GM21390 (cell line): ENCODE data around the gene C2orf15.
A peak's percentile ranks its signal among the peaks of the same experiment; 100 is the strongest.
"Not testable (repeated sequence)": the region's sequence is repeated elsewhere in the genome, so short reads cannot be mapped to it uniquely, and the experiment has no call there.

Source experiments
- ATAC-seq: cut with Tn5 transposase; IDR thresholded peaks from one replicate; pipeline ENCODE4 v1.9.1; 2021; ENCODE audit not compliant: unreplicated experiment

C2orf15 gene, protein sequence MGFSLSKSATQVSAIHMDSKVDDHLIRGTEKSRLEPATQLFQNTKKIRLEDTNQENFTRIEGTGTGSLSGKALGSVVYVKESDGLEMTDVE

DNA sequence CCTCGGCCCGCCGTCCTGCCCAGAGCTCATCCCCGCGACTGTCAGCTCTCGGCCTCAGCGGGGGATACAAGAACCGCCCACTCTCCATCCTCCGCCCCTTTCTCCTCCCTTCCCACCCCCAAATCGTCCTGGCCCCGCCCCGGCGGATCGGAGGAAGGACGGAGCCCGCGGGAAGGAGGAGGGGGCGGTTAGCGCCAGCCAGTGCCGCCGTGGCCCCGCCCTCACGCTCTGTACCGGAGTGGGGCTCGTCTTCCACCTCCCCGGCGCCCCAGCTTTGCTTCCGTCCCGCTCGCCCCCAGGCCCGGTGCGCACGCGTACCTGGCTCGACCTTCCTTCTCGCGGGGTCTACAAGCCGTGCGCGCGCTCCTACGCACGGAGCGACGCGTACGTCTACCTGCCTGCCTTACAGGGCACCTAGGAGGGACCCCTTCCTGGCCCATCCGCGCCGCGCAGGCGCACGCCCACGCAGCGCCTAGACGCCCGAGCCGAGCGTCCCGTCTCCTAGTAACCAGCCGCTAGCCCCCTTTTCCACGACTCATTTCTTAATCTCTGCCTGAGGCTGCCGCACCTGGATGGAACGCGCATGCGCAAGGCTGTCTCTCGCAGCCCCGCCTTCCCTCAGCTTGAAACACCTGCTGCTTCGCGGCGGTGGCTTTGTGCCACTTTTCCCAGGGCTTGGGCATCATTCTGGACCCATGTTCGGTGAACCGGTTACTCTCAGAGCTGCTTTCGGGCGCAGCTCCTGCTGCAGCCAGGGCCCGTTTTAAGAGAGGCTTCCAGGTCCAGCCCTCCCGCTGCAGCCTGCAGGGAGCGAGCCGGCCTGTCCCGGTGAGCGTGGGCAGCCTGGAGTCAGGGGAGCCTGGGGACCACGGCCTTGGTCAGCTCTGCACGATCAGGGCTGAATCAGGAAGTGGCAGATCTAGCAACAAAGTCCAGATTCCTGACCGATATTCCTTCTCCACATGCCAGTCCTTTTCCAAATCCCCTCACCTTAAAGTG, at the start of gene C2orf15:
Gene C2orf15 (plus strand): TSS at position 598 of the 999 bp plus-strand sequence. CDS start 8,852 bp downstream, outside the sequence.
- ATAC-seq = peak; percentile 85

DNA sequence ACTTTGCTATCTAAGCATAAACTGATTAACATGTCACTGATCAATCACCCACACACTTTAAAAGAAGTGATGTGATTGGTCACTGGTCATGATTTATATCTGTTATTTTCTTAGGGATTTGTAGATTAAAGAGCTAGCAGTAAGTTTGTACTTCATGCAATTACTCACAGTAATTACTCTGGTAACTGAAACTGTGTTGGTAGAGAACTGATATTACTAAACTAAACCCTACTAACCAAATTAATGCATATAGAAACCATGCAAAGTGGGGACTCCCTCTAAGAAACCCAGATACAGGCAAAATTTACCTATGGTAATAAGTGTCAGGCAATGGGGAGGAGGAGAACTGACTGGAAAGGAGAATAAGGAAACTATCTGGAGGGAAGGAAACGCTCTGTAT, 44.8 kb upstream of the C2orf15 start:
- ATAC-seq = no peak

DNA sequence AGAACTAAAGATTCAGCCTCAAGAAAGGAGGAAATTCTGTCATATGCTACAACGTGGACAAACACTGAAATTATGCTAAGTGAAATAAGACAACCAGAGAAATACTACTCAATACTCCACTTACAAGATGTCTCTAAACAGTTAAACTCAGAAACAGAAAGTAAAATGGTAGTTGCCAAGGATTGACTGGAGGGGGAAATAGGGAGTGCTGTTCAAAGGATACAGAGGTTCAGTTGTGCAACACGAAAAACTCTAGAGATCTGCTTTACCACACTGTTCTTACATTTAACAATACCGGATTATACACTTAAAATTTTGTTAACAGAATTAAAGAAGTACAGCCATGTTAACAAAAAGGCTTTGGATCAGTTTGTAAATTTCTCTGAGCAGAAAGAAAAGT, 39.8 kb upstream of the C2orf15 start:
- no peak for ATAC-seq

DNA sequence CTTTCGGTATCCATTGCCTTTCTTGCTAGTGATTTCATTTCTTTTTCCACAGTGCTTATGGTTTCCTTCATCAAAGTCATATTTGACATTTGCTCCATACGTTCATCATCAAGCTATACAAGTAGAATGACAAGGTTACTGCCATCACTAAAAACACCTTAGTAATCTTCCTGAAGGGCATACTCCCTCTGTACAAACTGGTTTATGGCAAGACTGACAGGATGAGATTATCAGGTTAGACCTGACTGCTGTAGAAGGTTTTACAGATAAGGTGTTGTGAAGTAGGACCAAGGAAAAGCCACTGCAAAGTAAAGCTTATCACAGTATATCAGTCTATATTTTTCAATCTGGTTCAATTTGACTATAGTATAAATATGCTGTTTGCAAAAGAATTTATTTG, 37.5 kb upstream of the C2orf15 start:
- no peak for ATAC-seq

DNA sequence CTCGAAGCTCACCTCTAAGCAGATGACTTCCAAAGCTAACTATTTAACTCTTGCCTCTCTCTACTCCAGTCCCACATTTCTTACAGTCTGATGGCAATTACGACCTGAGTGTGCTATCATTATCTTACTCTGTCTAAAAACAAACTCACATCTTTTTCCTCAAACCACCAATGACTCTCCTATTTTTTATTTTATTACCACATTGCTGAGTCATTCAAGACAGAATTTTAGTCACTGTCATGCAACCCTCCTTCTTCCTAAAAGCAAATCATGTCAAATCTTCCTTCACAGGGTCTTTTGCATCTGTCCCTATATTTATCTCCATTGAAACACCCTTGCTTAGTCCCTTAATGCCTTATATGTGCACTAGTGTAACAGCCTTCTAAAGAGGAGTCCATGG, 34.6 kb upstream of the C2orf15 start:
- ATAC-seq = no peak

- no peak for ATAC-seq
These were observed 30.3 kb upstream of the C2orf15 start for GRCh38 chr2:99111236-99111635.

GRCh38 chr2:99111945-99112344, 29.6 kb upstream of the C2orf15 start:
- no peak for ATAC-seq

GRCh38 chr2:99112617-99113016, 28.9 kb upstream of the C2orf15 start:
- no peak for ATAC-seq

DNA sequence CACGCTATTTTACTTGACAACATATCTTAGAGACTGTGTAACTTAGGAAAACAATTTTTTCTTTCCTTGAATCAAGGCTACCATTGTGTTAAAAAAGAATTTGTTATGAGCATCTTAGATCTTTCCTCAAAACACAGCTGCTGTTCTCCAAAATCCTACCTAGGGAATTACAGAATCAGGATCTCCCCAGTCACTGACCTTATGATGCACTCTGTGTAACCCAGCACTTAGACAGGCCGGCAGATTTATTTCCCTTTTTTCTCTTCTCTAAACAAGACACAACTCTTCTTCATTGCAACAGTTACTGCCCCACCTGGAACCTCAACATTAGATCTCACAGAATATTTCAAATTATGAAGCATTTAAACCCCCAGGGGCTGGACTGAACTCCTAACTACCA, 13.5 kb upstream of the C2orf15 start:
- no peak for ATAC-seq

- not testable (repeated sequence) for ATAC-seq
These were observed 6.4 kb upstream of the C2orf15 start for GRCh38 chr2:99135044-99135556.

DNA sequence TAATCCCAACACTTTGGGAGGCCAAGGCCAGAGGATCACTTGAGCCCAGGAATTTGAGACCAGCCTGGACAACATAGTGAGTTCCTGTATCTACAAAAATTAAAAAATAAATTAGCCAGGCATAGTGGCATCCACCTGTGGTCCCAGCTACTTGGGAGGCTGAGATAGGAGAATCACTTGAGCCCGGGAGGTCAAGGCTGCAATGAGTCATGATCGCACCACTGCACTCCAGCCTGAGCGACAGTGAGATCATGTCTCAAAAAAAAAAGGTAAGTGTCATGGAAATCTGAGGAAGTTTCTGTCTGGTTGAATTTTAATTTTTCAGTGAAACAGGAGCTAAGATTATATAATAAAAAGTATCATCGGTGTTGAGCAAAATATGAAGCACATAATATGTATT, 2.5 kb upstream of the C2orf15 start:
- ATAC-seq = no peak

- ATAC-seq = no peak
These were observed 1.2 kb upstream of the C2orf15 start for GRCh38 chr2:99140056-99140859.

DNA sequence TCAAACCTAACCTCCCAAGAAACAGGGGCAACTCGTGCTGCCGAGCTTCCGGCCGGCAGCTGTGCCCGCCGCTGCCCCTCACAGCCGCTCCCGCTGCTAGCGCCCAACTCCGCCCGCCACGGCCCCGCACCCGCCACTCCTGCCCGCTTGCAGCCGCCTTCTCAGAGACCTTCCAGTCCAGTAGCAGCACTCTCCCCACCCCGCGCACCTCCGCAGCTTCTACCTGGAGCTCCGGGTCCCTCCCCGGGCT, 722 bp upstream of the C2orf15 start:
- peak; percentile 24 for ATAC-seq

GRCh38 chr2:99150706-99151105, 9.2 kb downstream of the C2orf15 start:
- ATAC-seq = no peak

DNA sequence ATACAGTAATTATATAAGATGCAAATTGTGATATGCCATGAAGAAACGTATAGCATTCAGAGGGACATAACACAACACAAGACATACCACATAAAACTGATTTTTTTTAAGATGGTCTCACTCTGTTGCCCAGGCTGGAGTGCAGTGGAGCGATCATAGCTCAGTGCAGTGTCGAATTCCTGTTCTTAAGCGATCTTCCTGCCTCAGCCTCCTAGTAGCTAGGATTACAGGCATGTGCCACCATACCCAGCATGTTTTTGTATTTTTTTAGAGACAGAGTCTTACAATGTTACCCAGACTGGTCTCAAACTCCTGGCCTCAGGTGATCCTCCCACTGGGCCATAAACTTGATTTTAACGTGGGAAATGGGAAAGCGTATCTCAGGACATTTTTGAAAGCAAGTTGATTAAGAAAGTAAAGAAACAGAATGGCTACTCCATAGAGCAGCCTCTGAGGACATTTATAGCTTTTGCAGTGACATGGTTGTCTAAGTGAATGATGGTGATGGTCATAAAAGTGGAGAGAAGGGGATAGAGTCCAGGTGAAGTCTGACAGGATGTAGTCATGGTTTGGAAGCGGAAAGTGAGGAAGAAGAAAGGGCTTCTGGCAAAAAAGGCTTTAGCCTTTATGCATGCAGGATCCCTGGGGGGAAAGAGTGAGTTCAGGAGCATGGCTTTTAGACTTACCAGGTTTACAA, 10.8 kb downstream of the C2orf15 start:
- no peak for ATAC-seq

GRCh38 chr2:99153921-99154604, 12.6 kb downstream of the C2orf15 start:
- no peak for ATAC-seq

DNA sequence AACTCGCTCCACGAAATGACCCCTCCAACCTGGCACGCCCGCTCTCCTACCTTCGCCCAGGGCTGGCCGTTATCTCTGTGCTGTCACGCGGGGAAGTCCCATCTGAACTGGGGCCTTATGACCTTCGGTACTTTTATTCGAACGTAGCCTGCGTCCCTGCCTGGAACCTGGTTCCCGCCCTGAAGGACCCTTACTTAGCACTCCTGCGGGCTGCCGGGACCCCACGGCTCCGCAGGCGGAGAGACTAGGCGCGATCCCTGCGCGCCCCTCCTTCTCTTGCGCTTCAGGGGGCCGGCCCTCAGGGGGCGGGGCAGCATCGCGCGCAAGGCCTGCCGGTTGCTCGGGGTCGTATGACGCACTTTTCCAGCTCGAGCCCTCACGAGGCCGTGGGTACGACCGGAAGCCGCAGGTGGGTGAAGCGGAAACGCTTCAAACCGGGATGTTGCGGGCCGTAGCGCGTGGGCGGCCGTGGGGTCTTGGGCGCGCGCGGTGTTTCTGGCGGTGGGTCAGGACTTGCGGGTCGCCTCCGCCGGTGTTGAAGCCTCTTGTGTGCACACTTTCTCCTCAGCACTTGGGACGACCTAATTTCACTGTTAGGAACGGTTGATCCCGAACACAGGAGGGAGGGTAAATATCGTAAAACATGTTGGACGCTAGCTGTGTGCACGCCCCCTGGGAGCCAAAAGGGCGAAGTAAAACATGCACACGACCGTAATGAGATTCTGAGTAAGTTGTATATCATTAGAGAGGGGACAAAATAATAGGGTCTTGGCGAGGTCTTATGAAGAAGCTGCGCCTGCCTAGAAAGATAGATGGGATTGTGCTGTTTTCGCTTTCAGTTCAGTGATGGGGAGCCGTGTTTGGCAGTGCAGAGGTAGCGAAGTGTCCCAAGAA, 13.4 kb downstream of the C2orf15 start, which contains the start of the genes LIPT1 and TSGA10:
Gene LIPT1 (plus strand): TSS at position 325 of the 894 bp plus-strand sequence. CDS start 6,991 bp downstream, outside the sequence.
Gene TSGA10 (minus strand): TSS at position 300 of the 894 bp plus-strand sequence. CDS start 45,503 bp downstream, outside the sequence.
- peak; percentile 96 for ATAC-seq

GRCh38 chr2:99156891-99157290, 15.4 kb downstream of the C2orf15 start:
- ATAC-seq = no peak

DNA sequence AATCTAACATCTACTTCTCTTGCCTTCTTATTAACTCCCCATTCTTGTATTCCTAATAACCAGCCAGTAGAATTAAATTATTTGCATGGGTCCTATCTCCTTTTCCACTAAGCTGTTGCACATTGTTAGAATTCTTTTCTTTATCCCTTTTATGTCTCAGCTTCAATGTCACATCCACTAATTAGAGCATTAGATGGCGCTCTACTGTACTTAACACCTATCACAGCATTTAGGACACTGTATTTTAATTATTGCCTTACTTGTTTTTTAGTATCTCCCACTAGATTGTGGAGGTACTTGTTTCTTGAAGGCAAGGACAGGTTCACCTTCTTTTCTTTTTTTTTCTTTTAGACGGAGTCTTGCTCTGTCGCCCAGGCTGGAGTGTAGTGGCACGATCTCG, 17.1 kb downstream of the C2orf15 start:
- no peak for ATAC-seq
